Neural progenitor cell (in vitro differentiated cells): ENCODE measurements around the gene POFUT1. TPM values are rescaled to one million over a fixed set of nuclear protein-coding genes. Genes with fewer than 3 reads are reported as not detected.

Experiments used
- DNase-seq: peaks from one replicate; pipeline ENCODE4 v3.0.0-alpha.2; 2016; ENCODE audit warnings: low spot score
- H2AFZ ChIP-seq: fragments of 200-600 bp; sonication (generic); replicated peaks from 2 replicates; pipeline ENCODE4 v1.6.1; 2016; ENCODE audit warnings: antibody characterized with exemption
- H3F3A ChIP-seq: fragments of 200-600 bp; sonication (generic); 2 replicates; pipeline ENCODE4 v1.6.1; 2016; ENCODE audit warnings: antibody characterized with exemption, low read depth
- H3K27ac ChIP-seq: fragments of 200-600 bp; sonication (generic); 2 replicates; pipeline ENCODE4 v1.5.1; 2016; ENCODE audit warnings: mild to moderate bottlenecking
- H3K27me3 ChIP-seq: fragments of 200-600 bp; sonication (generic); 2 replicates; pipeline ENCODE4 v1.6.1; 2016; ENCODE audit warnings: mild to moderate bottlenecking, moderate library complexity
- H3K36me3 ChIP-seq: fragments of 200-600 bp; sonication (generic); 2 replicates; pipeline ENCODE4 v1.5.1; 2016
- H3K4me1 ChIP-seq: fragments of 200-600 bp; sonication (generic); 2 replicates; pipeline ENCODE4 v1.6.1; 2016; ENCODE audit warnings: mixed run types
- H3K4me2 ChIP-seq: fragments of 200-600 bp; sonication (generic); 2 replicates; pipeline ENCODE4 v1.6.1; 2016
- H3K4me3 ChIP-seq: fragments of 200-600 bp; sonication (generic); 2 replicates; pipeline ENCODE4 v1.5.1; 2016
- H3K79me2 ChIP-seq: fragments of 200-600 bp; sonication (generic); 2 replicates; pipeline ENCODE4 v1.6.1; 2016; ENCODE audit warnings: low read depth
- H3K9ac ChIP-seq: fragments of 200-600 bp; sonication (generic); 2 replicates; pipeline ENCODE4 v1.6.1; 2016
- H3K9me3 ChIP-seq: fragments of 200-600 bp; sonication (generic); 2 replicates; pipeline ENCODE4 v1.5.1; 2016; ENCODE audit warnings: low read depth
- H4K20me1 ChIP-seq: fragments of 200-600 bp; sonication (generic); 2 replicates; pipeline ENCODE4 v1.6.1; 2016; ENCODE audit warnings: low read depth
- H3K27ac Mint-ChIP-seq: 3 replicates; pipeline ENCODE4 v1.8.0; 2021; ENCODE audit warnings: mixed read lengths
- H3K27me3 Mint-ChIP-seq: 2 replicates; pipeline ENCODE4 v1.8.0; 2022; ENCODE audit warnings: low read depth, mild to moderate bottlenecking, inconsistent platforms, moderate library complexity, mixed read lengths; ENCODE audit not compliant: insufficient read depth
- H3K36me3 Mint-ChIP-seq: 3 replicates; pipeline ENCODE4 v1.8.0; 2021; ENCODE audit warnings: mixed read lengths
- H3K4me1 Mint-ChIP-seq: 3 replicates; pipeline ENCODE4 v1.8.0; 2021; ENCODE audit warnings: mixed read lengths
- H3K4me3 Mint-ChIP-seq: 3 replicates; pipeline ENCODE4 v1.8.0; 2021; ENCODE audit warnings: mild to moderate bottlenecking, moderate library complexity, mixed read lengths
- H3K9me3 Mint-ChIP-seq: 3 replicates; pipeline ENCODE4 v1.8.0; 2020; ENCODE audit warnings: mixed read lengths
- CTCF ChIP-seq: fragments of 200-600 bp; sonication (generic); IDR thresholded peaks from 2 replicates; pipeline ENCODE4 v1.5.1; 2017; ENCODE audit warnings: antibody characterized with exemption, mild to moderate bottlenecking
- EZH2 ChIP-seq: fragments of 200-600 bp; sonication (generic); IDR thresholded peaks from 2 replicates; pipeline ENCODE4 v1.6.1; 2017; ENCODE audit warnings: antibody characterized with exemption, mild to moderate bottlenecking, moderate library complexity
- EZH2phosphoT487 ChIP-seq: fragments of 200-600 bp; sonication (generic); IDR thresholded peaks from 2 replicates; pipeline ENCODE4 v1.6.1; 2017; ENCODE audit warnings: antibody characterized with exemption
- total RNA-seq: library from RNA; depleted of rRNA; stranded (reverse); fragments of >200 nt; gene quantifications from 2 replicates; pipeline ENCODE4 v1.2.3, GENCODE V29; 2015; ENCODE audit warnings: low replicate concordance

Gene POFUT1
- total RNA-seq, 1 donor from 2014 or later, result 22.3 TPM

GRCh38 chr20:32233286-32233685 is 25.6 kb downstream of the POFUT1 start:
- no peak overlapping the region for H3K4me3 Mint-ChIP-seq
- TF ChIP-seq EZH2phosphoT487, result no peak
- no peak for TF ChIP-seq CTCF
- TF ChIP-seq EZH2, result no peak
- no peaks in the 10 kb centered on the region for H3K9me3 ChIP-seq
- H3K36me3 Mint-ChIP-seq, result peaks cover 29% of the 10 kb centered on the region
- no peak overlapping the region for H2AFZ ChIP-seq
- no peaks in the 10 kb centered on the region for H3K9me3 Mint-ChIP-seq
- H3K27ac Mint-ChIP-seq, result no peak overlapping the region
- no peaks in the 10 kb centered on the region for H3K36me3 ChIP-seq
- no peak overlapping the region for H3K9ac ChIP-seq
- H3K4me1 ChIP-seq, result no peaks in the 10 kb centered on the region
- no peak for DNase-seq
- no peak overlapping the region for H3K27ac ChIP-seq
- H3K4me2 ChIP-seq, result no peak overlapping the region
- H3F3A ChIP-seq, result no peaks in the 10 kb centered on the region
- H4K20me1 ChIP-seq, result no peaks in the 10 kb centered on the region
- H3K4me3 ChIP-seq, result no peak overlapping the region
- H3K27me3 Mint-ChIP-seq, result no peaks in the 10 kb centered on the region
- no peaks in the 10 kb centered on the region for H3K79me2 ChIP-seq
- no peaks in the 10 kb centered on the region for H3K27me3 ChIP-seq
- no peaks in the 10 kb centered on the region for H3K4me1 Mint-ChIP-seq

GRCh38 chr20:32234135-32234808 is 26.6 kb downstream of the POFUT1 start:
- Histone ChIP-seq H3K4me2 (no peak overlapping the region), H2AFZ (no peak overlapping the region), H3K36me3 (no peaks in the 10 kb centered on the region), H4K20me1 (no peaks in the 10 kb centered on the region), H3K4me3 (no peak overlapping the region), H3F3A (no peaks in the 10 kb centered on the region), H3K27ac (no peak overlapping the region), H3K79me2 (no peaks in the 10 kb centered on the region), H3K9ac (no peak overlapping the region), H3K27me3 (no peaks in the 10 kb centered on the region), H3K4me1 (no peaks in the 10 kb centered on the region), H3K9me3 (no peaks in the 10 kb centered on the region)
- H3K36me3 Mint-ChIP-seq, result peaks cover 23% of the 10 kb centered on the region
- H3K4me3 Mint-ChIP-seq, result no peak overlapping the region
- no peaks in the 10 kb centered on the region for H3K27me3 Mint-ChIP-seq
- H3K27ac Mint-ChIP-seq, result no peak overlapping the region
- no peak for DNase-seq
- H3K4me1 Mint-ChIP-seq, result no peaks in the 10 kb centered on the region
- TF ChIP-seq EZH2phosphoT487, result no peak
- no peak for TF ChIP-seq CTCF
- no peak for TF ChIP-seq EZH2
- H3K9me3 Mint-ChIP-seq, result no peaks in the 10 kb centered on the region

GRCh38 chr20:32235331-32236047 is 27.8 kb downstream of the POFUT1 start:
- Histone ChIP-seq H3K36me3 (no peaks in the 10 kb centered on the region), H2AFZ (no peak overlapping the region), H3K79me2 (no peaks in the 10 kb centered on the region), H3K27ac (no peak overlapping the region), H3K4me3 (no peak overlapping the region), H3K9ac (no peak overlapping the region), H3K4me1 (peaks cover 10% of the 10 kb centered on the region), H4K20me1 (no peaks in the 10 kb centered on the region), H3K27me3 (no peaks in the 10 kb centered on the region), H3F3A (peaks cover 3% of the 10 kb centered on the region), H3K9me3 (no peaks in the 10 kb centered on the region), H3K4me2 (no peak overlapping the region)
- H3K9me3 Mint-ChIP-seq, result no peaks in the 10 kb centered on the region
- no peak for DNase-seq
- TF ChIP-seq CTCF (no peak), EZH2phosphoT487 (no peak), EZH2 (no peak)
- H3K4me3 Mint-ChIP-seq, result no peak overlapping the region
- H3K4me1 Mint-ChIP-seq, result peaks cover 5% of the 10 kb centered on the region
- peaks cover 2% of the 10 kb centered on the region for H3K27me3 Mint-ChIP-seq
- peak overlapping the region; percentile 38 for H3K27ac Mint-ChIP-seq
- H3K36me3 Mint-ChIP-seq, result peaks cover 20% of the 10 kb centered on the region
